Cardiac fibroblast (primary cell): Measurements from ENCODE around the gene CCL5.

Experiments
- DNase-seq, 2 donors: peaks; one replicate each; pipeline versions ENCODE4 v3.0.0 to v3.0.0-alpha.2; 2010; ENCODE audit warnings: low read depth in 2 of 2
- H3K4me3 ChIP-seq, 2 donors: replicated peaks in 1 of 2; 1 replicate in 1 of 2; 2 replicates in 1 of 2; pipeline ENCODE4 v1.5.1; 2011; ENCODE audit warnings: low read depth in 2 of 2, low read length in 2 of 2, mild to moderate bottlenecking in 2 of 2, moderate library complexity in 1 of 2
- CTCF ChIP-seq: IDR thresholded peaks from one replicate; pipeline ENCODE4 v1.5.1; 2011; ENCODE audit warnings: low read depth, mild to moderate bottlenecking, low read length, inconsistent platforms

CCL5 gene

GRCh38 chr17:35891269-35891668 is 11.1 kb upstream of the CCL5 start:
- no peak for TF ChIP-seq CTCF
- no peak overlapping the region for H3K4me3 ChIP-seq
- DNase-seq: no peak

- no peak overlapping the region for H3K4me3 ChIP-seq
- TF ChIP-seq CTCF: no peak
- DNase-seq: no peak
Observed at GRCh38 chr17:35890774-35891155, 10.6 kb upstream of the CCL5 start.

- TF ChIP-seq CTCF: no peak
- DNase-seq: peak; percentile 78 to 89
- H3K4me3 ChIP-seq: no peak overlapping the region
Observed at GRCh38 chr17:35889818-35890773, 9.9 kb upstream of the CCL5 start.

- TF ChIP-seq CTCF: no peak
- no peak overlapping the region for H3K4me3 ChIP-seq
- DNase-seq: no peak
Observed at GRCh38 chr17:35889241-35889640, 9.1 kb upstream of the CCL5 start.

GRCh38 chr17:35878361-35878760 is 1.8 kb downstream of the CCL5 start:
- no peak for TF ChIP-seq CTCF
- DNase-seq: no peak
- no peak overlapping the region for H3K4me3 ChIP-seq

GRCh38 chr17:35877345-35878029 is 2.7 kb downstream of the CCL5 start:
- no peak for DNase-seq
- no peak for TF ChIP-seq CTCF
- no peak overlapping the region for H3K4me3 ChIP-seq
